Stimulated activated CD4-positive, alpha-beta T cell treated with anti-CD3 and anti-CD28 coated beads, Interleukin-12 subunit alpha, Interleukin-12 subunit beta, amount 100 ng/mL, for 4 hours (primary cell): Measurements from ENCODE around the gene PCCB.
A peak's percentile ranks its signal among the peaks of the same experiment; 100 is the strongest.
"Not testable (repeated sequence)": the region's sequence is repeated elsewhere in the genome, so short reads cannot be mapped to it uniquely, and the experiment has no call there.

Experiments used
- DNase-seq: peaks from one replicate; pipeline ENCODE4 v3.0.0-alpha.2; 2020

PCCB gene

DNA sequence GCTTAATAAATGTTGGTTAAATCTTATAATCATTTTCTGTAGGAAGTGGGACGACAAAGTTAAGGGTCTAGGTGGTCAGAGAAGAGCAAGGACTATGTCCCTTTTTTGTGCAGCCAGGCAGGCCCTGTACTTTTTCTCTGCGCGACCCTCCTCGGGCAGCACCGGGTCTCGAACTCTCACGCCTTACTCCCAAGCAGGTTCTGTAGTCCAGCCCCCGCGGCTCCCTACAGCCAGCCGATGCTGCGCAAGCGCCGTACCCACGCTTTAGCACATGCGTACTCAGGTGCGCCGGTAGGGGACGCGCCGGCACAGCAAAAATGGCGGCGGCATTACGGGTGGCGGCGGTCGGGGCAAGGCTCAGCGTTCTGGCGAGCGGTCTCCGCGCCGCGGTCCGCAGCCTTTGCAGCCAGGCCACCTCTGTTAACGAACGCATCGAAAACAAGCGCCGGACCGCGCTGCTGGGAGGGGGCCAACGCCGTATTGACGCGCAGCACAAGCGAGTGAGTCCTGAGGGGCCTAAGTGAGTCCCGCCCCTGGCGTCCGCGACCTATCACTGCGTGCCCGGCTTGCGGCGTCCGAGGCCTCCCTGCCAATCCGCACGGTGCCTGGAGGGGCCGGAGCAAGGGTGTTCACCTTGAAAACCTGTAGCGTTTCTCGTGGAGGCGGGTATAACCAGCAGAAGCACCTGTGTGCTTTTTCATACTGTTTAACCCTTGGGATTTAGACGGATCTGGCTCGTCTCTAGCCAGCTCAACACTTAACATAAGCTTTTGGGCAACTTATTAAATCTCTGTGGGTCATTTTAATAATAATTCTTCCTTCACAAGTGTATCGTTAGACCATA, at the start of gene PCCB:
TSS of gene PCCB (plus strand) at position 282 of the 844 bp plus-strand sequence. CDS start at position 318, 36 bp downstream.
- peak; percentile 90 for DNase-seq

GRCh38 chr3:136207489-136208115, 42.5 kb upstream of the PCCB start:
- no peak for DNase-seq

DNA sequence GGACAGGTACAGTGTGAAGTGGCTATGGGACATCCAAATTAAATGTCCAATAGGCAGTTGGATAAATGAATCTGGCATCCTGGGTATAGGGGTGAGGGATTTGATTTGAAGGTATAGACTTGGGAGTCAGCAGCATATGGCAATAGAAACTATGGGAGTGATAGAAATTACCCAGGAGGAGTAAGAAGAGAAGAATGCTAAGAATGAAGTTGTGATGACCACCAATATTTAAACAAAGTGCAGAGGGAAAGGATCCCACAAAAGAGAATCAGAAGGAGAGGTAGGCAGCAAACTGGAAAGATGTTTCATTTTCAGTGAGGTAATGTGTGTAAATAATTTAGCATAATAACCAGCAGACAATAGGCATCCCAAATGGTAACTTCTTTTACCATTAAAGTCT, 40.2 kb upstream of the PCCB start:
- DNase-seq, result no peak

DNA sequence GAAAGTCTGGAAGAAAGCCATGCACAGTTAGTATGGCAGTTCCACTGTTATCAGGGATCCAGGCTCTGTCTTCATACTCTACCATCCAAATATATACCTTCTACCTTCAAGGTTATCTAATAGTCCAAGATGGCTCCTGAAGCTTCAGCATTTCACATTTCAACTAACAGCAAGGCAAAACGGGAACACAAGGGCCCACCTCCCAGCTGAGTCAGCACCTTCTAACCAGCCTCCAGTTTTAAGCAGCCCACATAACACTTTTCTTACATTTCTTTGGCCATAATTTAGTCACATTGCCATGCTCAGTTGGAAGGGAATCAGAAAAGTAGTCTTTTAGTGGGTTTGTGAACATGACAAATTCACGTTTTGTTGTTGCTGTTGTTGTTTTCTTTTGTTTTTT, 38.6 kb upstream of the PCCB start:
- no peak for DNase-seq

DNA sequence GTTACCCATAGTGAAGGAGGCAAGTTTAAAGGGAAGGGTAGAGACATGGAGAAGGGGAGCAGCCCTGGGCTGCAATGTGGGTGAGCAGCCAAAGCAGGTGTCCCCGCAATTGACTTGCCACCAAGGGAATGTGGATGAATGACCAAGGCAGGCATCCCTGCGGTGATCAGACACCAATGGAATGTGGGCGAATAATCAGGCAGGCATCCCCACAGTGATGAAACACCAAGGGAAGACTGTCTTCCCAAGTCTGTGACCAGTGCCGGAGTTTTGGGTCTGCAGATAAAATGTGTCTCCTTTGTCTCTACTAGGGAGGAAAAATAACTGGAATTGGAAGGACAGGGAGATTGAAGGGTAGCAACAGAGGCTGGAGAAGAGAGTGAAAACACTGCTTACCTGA, 27.4 kb upstream of the PCCB start:
- not testable (repeated sequence) for DNase-seq

DNA sequence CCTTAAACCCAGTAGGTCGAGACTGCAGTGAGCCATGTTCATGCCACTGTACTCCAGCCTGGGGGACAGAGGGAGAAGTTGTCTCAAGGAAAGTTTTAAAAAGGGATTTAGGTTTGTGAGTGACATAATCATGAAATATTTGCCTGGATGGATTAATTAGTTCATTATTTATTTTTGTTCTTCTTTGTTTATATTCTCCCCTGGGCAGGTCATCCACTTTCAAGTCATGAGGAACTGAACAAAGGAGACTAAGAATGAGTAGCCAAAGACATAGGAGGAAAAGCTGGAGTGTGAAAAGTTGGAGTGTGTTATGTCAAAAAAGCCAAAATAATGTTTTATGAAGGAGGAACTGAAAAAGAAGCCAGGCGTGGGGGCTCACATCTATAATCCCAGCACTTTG, 17.7 kb upstream of the PCCB start:
- DNase-seq, result no peak

GRCh38 chr3:136235545-136235944, 14.6 kb upstream of the PCCB start:
- DNase-seq, result no peak

GRCh38 chr3:136236109-136236508, 14.0 kb upstream of the PCCB start:
- DNase-seq, result no peak

GRCh38 chr3:136237103-136237502, 13.0 kb upstream of the PCCB start:
- DNase-seq, result no peak

- DNase-seq, result no peak
Measured at GRCh38 chr3:136237961-136238649, 12.0 kb upstream of the PCCB start.

DNA sequence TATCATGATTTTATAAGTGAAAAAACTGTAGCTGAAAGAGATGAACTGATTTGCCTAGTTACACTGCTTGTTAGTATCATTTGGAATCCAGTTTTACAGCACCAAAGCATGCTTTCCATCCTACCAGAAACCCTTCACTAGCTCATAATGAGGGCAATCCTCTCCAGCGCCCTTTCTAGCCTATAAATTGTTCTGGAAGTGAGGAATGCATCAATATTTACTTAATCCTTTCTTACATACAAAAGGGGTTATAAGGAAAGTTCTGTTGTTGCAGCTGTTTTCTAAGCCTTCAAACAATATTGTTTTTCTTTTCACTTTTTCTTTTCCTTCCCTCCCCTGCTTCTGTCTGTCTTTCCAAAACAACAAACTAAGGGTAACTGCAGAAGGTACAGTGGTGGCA, 11.0 kb upstream of the PCCB start:
- no peak for DNase-seq

- DNase-seq, result no peak
Measured at GRCh38 chr3:136245691-136246090, 4.4 kb upstream of the PCCB start.

DNA sequence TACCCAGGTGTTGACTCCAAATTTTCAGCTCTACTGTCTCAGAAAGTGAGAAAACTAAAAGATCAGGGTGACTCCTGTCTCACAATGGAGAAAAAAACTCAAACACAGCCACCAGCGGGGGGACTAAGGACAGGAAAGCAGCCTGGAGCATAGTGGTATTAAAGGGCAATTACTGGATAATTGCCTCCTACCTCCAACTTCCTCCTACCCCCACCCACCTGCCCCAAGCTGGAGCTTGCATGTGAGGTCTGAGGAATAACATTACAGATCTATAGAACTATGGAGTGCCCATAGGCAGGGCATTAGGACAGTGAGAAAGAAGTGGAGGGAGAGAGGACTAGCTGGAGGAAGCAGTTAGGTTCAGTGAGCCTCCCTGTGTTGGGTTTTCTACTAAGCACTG, 2.7 kb upstream of the PCCB start:
- no peak for DNase-seq

DNA sequence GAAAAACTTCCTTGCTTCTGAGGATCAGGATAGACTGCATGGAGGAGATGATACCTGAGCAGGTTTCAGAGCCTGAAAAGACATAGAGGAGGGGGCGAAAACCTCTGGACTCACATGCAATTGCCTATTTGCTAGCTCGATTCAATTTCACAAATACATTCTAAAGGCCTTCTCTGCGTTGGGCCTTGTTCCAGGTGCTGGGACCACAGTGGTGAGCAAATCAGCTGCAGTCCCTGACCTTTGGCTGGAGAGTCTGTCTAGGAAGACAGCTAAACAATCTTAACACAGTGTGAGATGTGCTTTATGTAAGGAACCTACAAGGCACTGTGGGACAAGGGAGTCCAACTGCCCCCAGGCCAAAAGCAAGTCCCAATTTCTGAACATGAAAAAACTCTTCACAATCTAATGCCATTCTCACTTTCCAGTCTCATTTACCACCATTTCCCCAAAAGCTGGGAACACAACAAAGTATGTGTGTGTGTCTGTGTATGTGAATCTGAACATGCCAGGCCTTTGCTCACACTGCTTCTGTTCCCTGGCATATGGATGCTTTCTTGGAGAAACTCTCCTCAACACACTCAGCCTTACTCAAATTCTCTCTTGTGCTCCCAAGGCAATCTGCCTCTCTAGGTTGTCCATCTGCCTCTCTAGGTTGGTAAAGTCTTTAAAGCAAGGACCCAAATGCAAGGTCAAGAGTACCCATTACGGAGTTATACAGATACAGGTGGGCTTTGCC, 2.1 kb upstream of the PCCB start:
- no peak for DNase-seq

DNA sequence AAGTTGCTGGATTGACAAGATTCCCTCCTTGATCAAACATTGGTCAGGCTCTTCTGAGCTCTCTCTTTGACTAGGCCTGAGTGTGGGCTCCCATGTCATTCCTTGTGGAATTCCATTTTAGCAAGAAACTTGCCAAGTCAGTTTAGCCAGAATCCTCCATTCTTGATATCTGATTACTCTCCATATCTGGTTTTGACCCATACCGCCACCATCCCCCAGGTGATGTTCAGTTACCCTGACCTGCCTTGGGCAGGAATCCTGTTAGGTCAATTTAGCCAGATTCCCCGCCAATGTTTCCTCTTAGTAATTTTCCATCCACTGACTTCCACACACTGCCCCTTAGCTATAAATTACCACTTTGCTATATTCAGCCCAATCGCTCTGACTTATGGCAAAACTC, 1.0 kb upstream of the PCCB start:
- DNase-seq, result no peak

DNA sequence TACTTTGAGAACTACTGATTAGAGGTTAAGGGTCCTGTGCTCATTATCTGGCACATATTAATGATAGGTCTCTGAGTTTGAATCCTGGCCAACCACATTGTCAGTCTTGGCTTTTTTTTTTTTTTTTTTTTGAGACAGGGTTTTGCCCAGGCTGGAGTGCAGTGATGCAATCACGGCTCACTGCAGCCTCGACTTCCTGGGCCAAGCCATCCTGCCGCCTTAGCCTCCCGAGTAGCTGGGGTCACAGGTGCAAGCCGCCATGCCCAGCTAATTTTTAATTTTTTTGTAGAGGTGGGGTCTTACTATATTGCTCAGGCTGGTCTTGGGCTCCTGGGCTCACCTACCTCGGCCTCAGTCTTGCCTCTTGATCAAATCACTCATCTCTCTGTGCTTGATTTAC, 547 bp upstream of the PCCB start:
- no peak for DNase-seq

GRCh38 chr3:136250903-136251460, 842 bp downstream of the PCCB start:
- DNase-seq, result peak; percentile 15

- DNase-seq, result no peak
Measured at GRCh38 chr3:136251511-136251910, 1.4 kb downstream of the PCCB start.

GRCh38 chr3:136255672-136256406, 5.7 kb downstream of the PCCB start:
- DNase-seq, result no peak

DNA sequence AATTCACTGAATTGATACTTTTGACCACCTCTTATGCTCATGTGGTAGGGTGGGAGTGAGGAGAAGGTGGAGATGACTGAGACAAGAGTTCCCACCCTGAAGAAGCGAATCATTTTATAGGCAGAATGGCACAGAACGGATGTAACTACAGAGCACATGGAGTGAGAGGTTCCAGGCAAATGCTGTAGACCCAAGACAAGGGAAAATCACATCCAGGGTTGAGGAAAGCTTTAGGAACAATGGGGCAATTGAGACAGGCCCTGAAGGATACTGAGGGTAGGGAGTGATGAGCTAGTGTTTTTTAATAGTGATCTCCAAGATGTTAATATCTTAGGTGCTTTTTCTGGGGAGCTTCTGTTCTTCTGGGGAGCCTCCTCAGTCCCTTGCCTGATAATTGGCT, 8.1 kb downstream of the PCCB start:
- no peak for DNase-seq

- DNase-seq, result no peak
Measured at GRCh38 chr3:136261826-136262225, 11.7 kb downstream of the PCCB start.

DNA sequence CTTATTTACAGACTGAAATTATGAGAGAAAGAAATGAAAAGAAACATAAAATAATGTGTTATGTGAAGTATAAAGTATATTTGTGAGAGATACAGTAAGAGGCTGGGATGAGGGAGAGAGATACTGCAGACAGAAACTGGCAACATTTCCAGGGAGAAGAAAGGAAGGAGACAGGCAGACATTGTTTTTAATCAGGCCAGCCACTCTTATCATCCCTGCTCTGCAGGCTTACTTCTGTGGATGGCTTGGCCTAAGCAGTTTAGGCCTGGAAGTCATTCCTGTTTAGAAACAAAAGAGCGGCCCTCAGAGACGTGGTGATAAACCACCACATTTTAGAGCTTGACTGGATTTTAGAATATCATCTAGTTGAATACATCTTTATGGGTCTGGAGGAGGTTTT, 12.4 kb downstream of the PCCB start:
- no peak for DNase-seq
